NCI-H226 (cell line): ENCODE data around the gene POU2AF2.
A peak's percentile ranks its signal among the peaks of the same experiment; 100 is the strongest.
"Not testable (repeated sequence)": the region's sequence is repeated elsewhere in the genome, so short reads cannot be mapped to it uniquely, and the experiment has no call there.

Source experiments
- DNase-seq: peaks from one replicate; pipeline ENCODE4 v3.0.0-alpha.2; 2015

Gene POU2AF2

DNA sequence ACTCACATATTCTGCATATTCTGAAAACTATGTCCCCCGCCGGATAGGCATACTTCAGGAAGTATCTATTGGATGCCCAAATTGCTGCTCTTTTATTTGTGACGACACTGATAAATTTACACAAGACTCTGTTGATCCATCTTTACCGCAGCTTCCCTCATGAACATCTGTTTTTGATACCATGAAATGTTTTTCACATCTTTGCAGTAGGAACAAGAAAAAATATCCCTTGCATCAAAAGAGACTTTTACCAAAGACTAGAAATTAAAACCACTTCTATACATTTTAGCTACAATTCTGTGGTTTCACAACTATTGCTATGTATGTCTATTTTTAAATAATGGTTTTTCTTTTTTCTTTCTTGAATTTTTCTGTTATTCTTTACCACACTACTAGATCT is 15.3 kb downstream of the POU2AF2 start:
- DNase-seq, result no peak

DNA sequence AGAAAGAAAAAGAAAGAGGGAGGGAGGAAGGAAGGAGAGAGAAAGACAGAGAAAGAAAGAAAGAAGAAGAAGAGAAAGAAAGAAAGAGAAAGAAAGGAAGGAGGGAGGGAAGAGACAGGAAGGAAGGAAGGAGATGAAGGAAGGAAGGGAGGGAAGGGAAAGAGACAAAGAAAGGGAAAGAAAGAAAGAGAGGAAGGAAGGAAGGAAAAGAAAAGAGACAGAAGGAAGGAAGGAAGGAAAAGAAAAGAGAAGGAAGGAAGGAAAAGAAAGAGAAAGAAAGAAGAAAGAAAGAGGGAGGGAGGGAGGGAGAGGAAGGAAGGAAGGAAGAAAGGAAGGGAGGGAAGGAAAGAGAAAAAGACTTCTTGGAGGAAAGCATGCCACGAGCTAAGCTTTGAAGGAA is 19.1 kb downstream of the POU2AF2 start:
- no peak for DNase-seq

DNA sequence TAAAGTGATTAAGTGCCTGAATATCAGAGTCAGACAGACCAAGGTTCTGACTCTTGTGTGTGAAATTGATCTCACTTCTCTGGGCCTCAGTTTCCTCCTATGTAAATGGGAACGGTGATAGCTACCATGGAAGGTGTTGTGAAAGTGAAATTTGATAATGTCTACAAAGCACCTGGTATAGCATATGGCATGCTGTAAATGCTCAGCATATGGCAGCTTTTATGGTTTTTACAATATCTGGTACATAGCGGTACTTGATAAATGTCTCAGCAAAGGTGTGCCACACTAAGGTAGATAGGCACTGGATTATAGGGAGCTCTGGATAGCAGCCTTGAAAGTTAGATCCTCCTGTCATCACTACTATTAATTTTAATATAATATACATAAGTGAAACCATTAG is 19.9 kb downstream of the POU2AF2 start:
- no peak for DNase-seq

GRCh38 chr11:111268303-111268702 is 22.8 kb downstream of the POU2AF2 start:
- not testable (repeated sequence) for DNase-seq

GRCh38 chr11:111269146-111269868 is 23.8 kb downstream of the POU2AF2 start:
- DNase-seq, result no peak

- DNase-seq, result no peak
Measured at GRCh38 chr11:111272420-111272819, 26.9 kb downstream of the POU2AF2 start.

DNA sequence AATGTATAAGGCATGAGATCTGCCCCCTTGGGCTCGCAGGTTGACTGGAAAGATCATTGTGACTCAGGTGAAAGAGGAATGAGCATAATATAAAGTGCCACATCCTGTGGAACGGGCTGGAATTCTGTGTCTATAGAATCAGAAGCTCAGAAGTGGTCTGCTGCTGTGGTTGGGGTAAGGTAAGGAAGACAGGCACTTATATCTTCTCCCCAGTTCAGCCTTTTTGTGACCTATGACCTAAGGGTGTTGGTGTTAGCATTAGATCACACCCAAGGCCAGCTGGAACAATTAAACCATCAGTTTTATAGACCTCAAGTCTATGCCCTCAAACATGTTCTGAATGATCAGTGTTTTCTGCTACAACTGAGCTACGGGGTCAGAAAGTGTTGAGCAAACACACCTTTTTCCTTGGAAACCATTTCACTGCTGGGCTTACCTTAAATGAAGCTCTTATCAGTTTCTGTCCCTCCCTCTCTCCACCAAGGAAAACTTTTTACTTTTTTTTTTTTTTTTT is 37.1 kb downstream of the POU2AF2 start:
- no peak for DNase-seq

- DNase-seq, result no peak
Measured at GRCh38 chr11:111283945-111284481, 38.5 kb downstream of the POU2AF2 start.

DNA sequence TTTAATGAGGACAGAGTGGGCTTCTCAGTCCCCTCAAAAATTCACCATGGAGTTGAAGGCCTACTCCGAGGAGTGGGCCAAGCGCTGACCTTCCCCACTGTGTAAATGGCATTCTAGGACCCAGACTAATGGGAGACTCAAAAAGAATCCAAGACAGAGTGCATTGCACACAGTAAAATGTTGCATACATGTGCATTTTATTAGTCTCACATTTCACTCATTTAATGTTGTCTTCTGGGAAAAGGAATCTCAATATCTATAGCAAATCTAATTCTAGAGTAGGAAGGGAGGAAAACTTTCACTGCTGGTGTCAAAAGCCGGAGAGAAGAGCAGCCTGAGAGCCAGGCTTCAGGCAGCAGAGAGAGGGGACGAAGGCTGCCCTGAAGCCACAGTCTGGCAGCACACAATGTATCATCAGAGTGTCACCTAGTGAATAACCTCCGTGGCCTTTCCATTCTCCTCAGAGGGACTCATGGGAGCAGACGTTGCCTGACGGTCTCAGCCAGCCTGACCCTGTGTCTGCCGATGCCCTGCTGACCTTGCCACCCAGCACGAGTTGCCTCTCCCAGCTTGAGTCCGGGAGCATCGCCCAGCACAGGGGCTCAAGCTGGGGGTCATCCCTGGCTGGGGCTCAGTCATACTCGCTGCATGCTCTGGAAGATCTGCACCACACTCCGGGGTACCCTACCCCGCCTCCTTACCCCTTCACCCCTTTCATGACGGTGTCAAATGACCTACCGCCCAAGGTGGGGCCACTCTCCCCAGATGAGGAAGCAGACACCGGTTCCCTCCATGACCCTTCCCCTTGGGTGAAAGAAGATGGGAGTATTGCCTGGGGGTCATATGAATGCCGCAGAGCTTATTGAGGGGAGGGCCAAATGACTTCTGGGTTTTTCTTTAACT is 39.9 kb downstream of the POU2AF2 start:
- no peak for DNase-seq

GRCh38 chr11:111291764-111292163 is 46.2 kb downstream of the POU2AF2 start:
- DNase-seq, result no peak

DNA sequence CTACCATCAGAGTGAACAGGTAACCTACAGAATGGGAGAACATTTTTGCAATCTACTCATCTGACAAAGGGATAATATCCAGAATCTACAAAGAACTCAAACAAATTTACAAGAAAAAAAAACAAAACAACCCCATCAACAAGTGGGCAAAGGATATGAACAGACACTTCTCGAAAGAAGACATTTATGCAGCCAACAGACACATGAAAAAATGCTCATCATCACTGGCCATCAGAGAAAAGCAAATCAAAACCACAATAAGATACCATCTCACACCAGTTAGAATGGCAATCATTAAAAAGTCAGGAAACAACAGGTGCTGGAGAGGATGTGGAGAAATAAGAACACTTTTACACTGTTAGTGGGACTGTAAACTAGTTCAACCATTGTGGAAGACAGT is 46.9 kb downstream of the POU2AF2 start:
- DNase-seq, result not testable (repeated sequence)

- DNase-seq, result no peak
Measured at GRCh38 chr11:111296196-111296595, 50.7 kb downstream of the POU2AF2 start.

DNA sequence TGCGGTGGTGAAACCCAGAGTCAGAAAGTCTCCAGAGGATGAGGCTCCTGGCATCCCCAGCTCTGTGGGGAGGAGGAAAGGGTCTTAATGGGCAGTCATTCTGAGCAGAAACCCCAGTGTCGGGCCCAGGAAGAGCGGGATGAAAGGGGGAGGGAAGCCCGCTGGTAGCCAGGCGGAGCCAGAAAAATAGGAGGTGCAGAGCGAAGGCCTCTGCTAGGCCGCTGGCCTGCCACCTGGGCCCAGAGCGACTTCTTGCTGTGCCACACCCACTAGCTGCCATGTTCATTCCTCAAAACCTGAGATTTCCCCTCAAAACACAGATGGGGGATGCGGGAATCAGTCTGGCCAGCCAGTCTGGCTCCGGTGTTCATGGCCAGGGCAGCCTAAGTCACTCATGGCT is 52.2 kb downstream of the POU2AF2 start:
- no peak for DNase-seq

- no peak for DNase-seq
Measured at GRCh38 chr11:111298413-111299100, 53.0 kb downstream of the POU2AF2 start, which contains the start of gene POU2AF3. POU2AF3 (plus strand) TSS chr11:111298546; CDS start chr11:111298582, 36 bp downstream.

DNA sequence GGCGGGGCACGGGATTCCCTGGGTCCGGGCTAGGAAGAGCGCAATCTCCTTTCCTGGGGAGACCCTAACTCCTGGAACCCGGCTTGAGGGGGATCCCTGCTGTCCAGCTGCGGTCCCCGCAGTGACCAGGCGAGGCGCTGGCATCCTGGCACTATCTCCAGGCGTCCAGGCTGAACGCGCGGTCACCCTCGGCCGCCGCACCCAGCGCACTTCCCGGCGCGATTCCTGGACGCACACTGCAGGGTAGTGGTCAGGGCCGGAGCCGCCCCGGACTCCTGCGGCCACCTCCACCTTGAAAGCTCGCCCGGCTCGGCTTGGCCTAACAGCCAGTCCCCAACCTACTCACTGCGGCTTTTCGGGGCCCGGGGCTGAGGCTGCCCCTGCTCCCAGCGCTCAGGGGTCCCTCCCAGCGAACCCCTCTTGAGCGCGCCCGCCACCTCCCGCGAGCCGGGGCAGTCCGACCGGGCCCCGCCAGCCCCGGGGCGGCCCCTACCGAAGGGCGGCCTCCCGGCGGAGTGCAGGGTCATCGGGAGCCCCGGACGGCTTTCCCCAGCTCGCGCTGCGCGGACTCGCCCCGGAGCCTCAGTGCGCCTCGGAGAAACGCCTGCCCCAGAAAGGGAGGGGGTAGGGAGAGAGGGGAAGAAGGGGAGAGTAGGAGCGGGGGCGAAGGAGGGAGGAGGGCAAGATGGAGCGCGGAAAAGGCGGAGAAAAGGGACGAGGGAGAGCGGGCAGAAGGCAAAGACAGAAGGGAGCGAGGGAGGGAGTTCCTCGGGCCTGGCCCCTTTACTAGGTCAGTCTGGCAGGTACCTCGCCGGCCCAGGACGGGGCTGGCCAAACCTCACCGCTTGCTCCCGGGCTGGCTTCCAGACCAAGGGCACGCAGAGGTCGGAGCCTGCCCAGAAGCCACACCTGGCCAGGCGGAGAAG is 53.8 kb downstream of the POU2AF2 start:
- DNase-seq, result peak; percentile 12

DNA sequence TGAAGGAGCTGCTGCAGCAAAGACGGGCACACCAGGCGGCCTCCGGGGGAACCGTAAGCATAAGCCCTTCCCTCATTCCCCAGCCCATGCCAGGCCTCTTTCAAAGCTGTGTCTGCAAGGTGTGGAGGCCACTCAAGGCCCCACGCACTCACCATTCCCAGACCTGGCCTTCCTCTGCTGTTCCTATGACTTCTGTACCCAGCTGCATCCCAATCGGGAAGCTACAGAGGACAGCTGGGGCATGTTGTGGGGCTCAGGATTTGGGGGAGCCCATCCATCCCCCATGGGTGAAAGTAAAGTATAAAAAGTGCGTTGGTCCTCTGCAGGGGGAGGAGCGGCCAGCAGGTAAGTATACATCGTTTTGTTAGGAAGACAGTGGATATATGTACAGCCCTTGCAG is 55.0 kb downstream of the POU2AF2 start:
- no peak for DNase-seq

GRCh38 chr11:111301004-111301841 is 55.7 kb downstream of the POU2AF2 start:
- no peak for DNase-seq

GRCh38 chr11:111301842-111302118 is 56.3 kb downstream of the POU2AF2 start:
- DNase-seq, result no peak

GRCh38 chr11:111302298-111302697 is 56.8 kb downstream of the POU2AF2 start:
- DNase-seq, result no peak

- DNase-seq, result peak; percentile 7
Measured at GRCh38 chr11:111303461-111303860, 57.9 kb downstream of the POU2AF2 start.
